PC-3 (cell line): ENCODE data around the gene FOXP1. TPM values are rescaled to one million over a fixed set of nuclear protein-coding genes. Genes with fewer than 3 reads are reported as not detected.

Experiments
- ATAC-seq: fragments of 200-7000 bp; cut with Tn5 transposase; 2 replicates; pipeline ENCODE4 v1.9.1; 2020; ENCODE audit warnings: mild to moderate bottlenecking, moderate library complexity
- BruUV-seq: library from RNA; stranded (reverse); fragments of 400-500 nt; replicated peaks from 2 replicates; lab custom pipeline; 2021; lab: Mats Ljungman, UMichigan
- CTCF ChIA-PET: fragments of 300-600 bp; sonication (Branson Sonifier 250); formaldehyde crosslinking; loops from one replicate; lab custom pipeline; 2022; ENCODE audit warnings: antibody characterized with exemption; lab: Charles Lee
- POLR2A ChIA-PET: fragments of 300-600 bp; sonication (Branson Sonifier 250); formaldehyde crosslinking; loops from one replicate; lab custom pipeline; 2022; ENCODE audit warnings: antibody characterized with exemption; ENCODE audit not compliant: unreplicated experiment; lab: Charles Lee
- DNase-seq: peaks from one replicate; pipeline ENCODE4 v3.0.0-alpha.2; 2015
- H2AFZ ChIP-seq: fragments of 300-600 bp; sonication (generic); 2 replicates; pipeline ENCODE4 v1.6.0; 2016; ENCODE audit warnings: antibody characterized with exemption, low read length
- H3F3A ChIP-seq: fragments of 300-600 bp; sonication (generic); one replicate; pipeline ENCODE4 v1.6.0; 2017; ENCODE audit warnings: antibody characterized with exemption, low read length, control low read depth, mild to moderate bottlenecking; ENCODE audit not compliant: unreplicated experiment
- H3K27ac ChIP-seq: fragments of 300-600 bp; sonication (generic); 2 replicates; pipeline ENCODE4 v1.5.1; 2016; ENCODE audit warnings: mild to moderate bottlenecking, low read length
- H3K27me3 ChIP-seq: fragments of 300-600 bp; sonication (generic); 2 replicates; pipeline ENCODE4 v1.6.1; 2016; ENCODE audit warnings: low read length, mixed read lengths
- H3K36me3 ChIP-seq: fragments of 300-600 bp; sonication (generic); 2 replicates; pipeline ENCODE4 v1.6.1; 2016; ENCODE audit warnings: low read depth, mixed run types, low read length, mixed read lengths
- H3K4me1 ChIP-seq: fragments of 300-600 bp; sonication (generic); 2 replicates; pipeline ENCODE4 v1.5.1; 2016; ENCODE audit warnings: low read length; ENCODE audit not compliant: insufficient read depth
- H3K4me2 ChIP-seq: fragments of 300-600 bp; sonication (generic); 2 replicates; pipeline ENCODE4 v1.6.0; 2016; ENCODE audit warnings: low read length
- H3K4me3 ChIP-seq: fragments of 300-600 bp; sonication (generic); 2 replicates; pipeline ENCODE4 v1.5.1; 2016; ENCODE audit warnings: mild to moderate bottlenecking, low read length, mixed read lengths
- H3K79me2 ChIP-seq: fragments of 300-600 bp; sonication (generic); 2 replicates; pipeline ENCODE4 v1.6.1; 2017; ENCODE audit warnings: low read length, mixed read lengths
- H3K9ac ChIP-seq: fragments of 300-600 bp; sonication (generic); 2 replicates; pipeline ENCODE4 v1.6.0; 2016; ENCODE audit warnings: mild to moderate bottlenecking, low read length
- H3K9me2 ChIP-seq: fragments of 300-600 bp; sonication (generic); replicated peaks from 2 replicates; pipeline ENCODE4 v1.6.1; 2016; ENCODE audit warnings: mixed run types, low read length, mixed read lengths
- H3K9me3 ChIP-seq: fragments of 300-600 bp; sonication (generic); 2 replicates; pipeline ENCODE4 v1.6.1; 2016; ENCODE audit warnings: low read length, mixed read lengths
- H4K20me1 ChIP-seq: fragments of 300-600 bp; sonication (generic); 2 replicates; pipeline ENCODE4 v1.6.1; 2016; ENCODE audit warnings: low read length, mixed read lengths
- CTCF ChIP-seq: fragments of 300-600 bp; sonication (generic); conservative IDR thresholded peaks from 2 replicates; pipeline ENCODE4 v1.5.1; 2017; ENCODE audit warnings: antibody characterized with exemption, low read depth, mild to moderate bottlenecking, low read length
- EZH2 ChIP-seq: fragments of 300-600 bp; sonication (generic); IDR thresholded peaks from one replicate; pipeline ENCODE4 v1.6.1; 2017; ENCODE audit warnings: antibody characterized with exemption, mild to moderate bottlenecking, low read length; ENCODE audit not compliant: unreplicated experiment
- EZH2phosphoT487 ChIP-seq: fragments of 300-600 bp; sonication (generic); IDR thresholded peaks from 2 replicates; pipeline ENCODE4 v1.6.1; 2018; ENCODE audit warnings: mild to moderate bottlenecking, antibody characterized with exemption, low read length, borderline replicate concordance
- intact Hi-C: fragments of 100-400 bp; cut with micrococcal nuclease; formaldehyde crosslinking; loops from 2 replicates; pipeline ENCODE4 v1.9.0; 2023
- total RNA-seq: library from RNA; depleted of rRNA; stranded (reverse); fragments of >200 nt; gene quantifications from 2 replicates; pipeline ENCODE4 v1.2.3, GENCODE V29; 2014

The FOXP1 gene
- total RNA-seq, 1 experiment from 2014 or later, result 35.3 TPM

- Histone ChIP-seq H3K27me3 (no peaks in the 10 kb centered on the region), H3K9ac (no peak overlapping the region), H3K4me3 (no peak overlapping the region), H3K4me1 (peaks cover 12% of the 10 kb centered on the region; the same call in 1 of the 2 replicates), H3K79me2 (no peaks in the 10 kb centered on the region), H3K9me3 (no peaks in the 10 kb centered on the region), H3K36me3 (no peaks in the 10 kb centered on the region), H3K27ac (no peak overlapping the region), H3K9me2 (no peaks in the 10 kb centered on the region), H3F3A (no peaks in the 10 kb centered on the region), H3K4me2 (no peak overlapping the region), H4K20me1 (no peaks in the 10 kb centered on the region), H2AFZ (no peak overlapping the region)
- DNase-seq, result no peak
- POLR2A ChIA-PET, result no interaction called here
- BruUV-seq, result no TSS peak
- ATAC-seq, result no peak
- CTCF ChIA-PET, result no interaction called here
- intact Hi-C loops, result loop anchor here (10.0 kb wide), 1 partner anchor 259 kb away; no protein-coding TSS in a partner anchor
- TF ChIP-seq CTCF, result no peak
- no peak for TF ChIP-seq EZH2
- TF ChIP-seq EZH2phosphoT487, result no peak
Measured at GRCh38 chr3:71395470-71395869, 188.1 kb downstream of the FOXP1 start.

- H3K4me1 ChIP-seq, result peaks cover 25% of the 10 kb centered on the region
- ChIA-PET CTCF (no interaction called here), POLR2A (no interaction called here)
- no peak for DNase-seq
- H3K9me3 ChIP-seq, result no peaks in the 10 kb centered on the region
- no peaks in the 10 kb centered on the region for H3K79me2 ChIP-seq
- intact Hi-C loops, result loop anchor here (10.0 kb wide), 1 partner anchor 261 kb away; no protein-coding TSS in a partner anchor
- no peaks in the 10 kb centered on the region for H3K9me2 ChIP-seq
- BruUV-seq, result no TSS peak
- H3K4me3 ChIP-seq, result no peak overlapping the region
- H3K27ac ChIP-seq, result no peak overlapping the region
- H3K9ac ChIP-seq, result no peak overlapping the region
- H3K27me3 ChIP-seq, result no peaks in the 10 kb centered on the region
- H2AFZ ChIP-seq, result no peak overlapping the region
- TF ChIP-seq EZH2, result no peak
- no peak for TF ChIP-seq CTCF
- TF ChIP-seq EZH2phosphoT487, result no peak
- H3F3A ChIP-seq, result no peaks in the 10 kb centered on the region
- H4K20me1 ChIP-seq, result no peaks in the 10 kb centered on the region
- no peak overlapping the region for H3K4me2 ChIP-seq
- no peaks in the 10 kb centered on the region for H3K36me3 ChIP-seq
- no peak for ATAC-seq
Measured at GRCh38 chr3:71393745-71394144, 189.8 kb downstream of the FOXP1 start.

GRCh38 chr3:71393093-71393492 lies 190.4 kb downstream of the FOXP1 start:
- no peak overlapping the region for H3K4me3 ChIP-seq
- no peaks in the 10 kb centered on the region for H3K36me3 ChIP-seq
- H3K4me1 ChIP-seq, result peaks cover 21% of the 10 kb centered on the region
- DNase-seq, result no peak
- no peak overlapping the region for H3K27ac ChIP-seq
- intact Hi-C loops, result loop anchor here (10.0 kb wide), 1 partner anchor 262 kb away; no protein-coding TSS in a partner anchor
- no peak overlapping the region for H3K4me2 ChIP-seq
- H2AFZ ChIP-seq, result no peak overlapping the region
- CTCF ChIA-PET, result no interaction called here
- POLR2A ChIA-PET, result no interaction called here
- TF ChIP-seq CTCF, result no peak
- TF ChIP-seq EZH2phosphoT487, result no peak
- TF ChIP-seq EZH2, result no peak
- no peaks in the 10 kb centered on the region for H3F3A ChIP-seq
- BruUV-seq, result no TSS peak
- ATAC-seq, result no peak
- H3K9me2 ChIP-seq, result no peaks in the 10 kb centered on the region
- no peaks in the 10 kb centered on the region for H3K9me3 ChIP-seq
- H3K9ac ChIP-seq, result no peak overlapping the region
- H3K79me2 ChIP-seq, result no peaks in the 10 kb centered on the region
- no peaks in the 10 kb centered on the region for H3K27me3 ChIP-seq
- H4K20me1 ChIP-seq, result no peaks in the 10 kb centered on the region
